HepG2 (cell line): ENCODE data around the gene EYA2. TPM values are rescaled to one million over a fixed set of nuclear protein-coding genes. Genes with fewer than 3 reads are reported as not detected.

Source experiments
- ATAC-seq: fragments of 200-7000 bp; cut with Tn5 transposase; 3 replicates; pipeline ENCODE4 v1.9.1; 2020; ENCODE audit warnings: mild to moderate bottlenecking, moderate library complexity
- BruUV-seq: library from RNA; stranded (reverse); fragments of 400-500 nt; replicated peaks from 2 replicates; lab custom pipeline; 2021; lab: Mats Ljungman, UMichigan
- CTCF ChIA-PET: fragments of 300-600 bp; formaldehyde crosslinking; extraction: SDS; loops from one replicate; lab custom pipeline; 2021; ENCODE audit warnings: low total read pairs, inconsistent platforms, low intra/inter-chr PET ratio; lab: Yijun Ruan, JAX
- POLR2A ChIA-PET: fragments of 350-600 bp; sonication (Branson Sonifier 250); formaldehyde crosslinking; loops from one replicate; lab custom pipeline; 2020; ENCODE audit warnings: antibody characterized with exemption, inconsistent platforms; lab: Yijun Ruan, JAX
- DNase-seq: peaks from one replicate; pipeline ENCODE4 v3.0.0-alpha.2; 2015; ENCODE audit warnings: low spot score
- FAIRE-seq: peaks from 3 replicates; lab custom pipeline; 2011; peaks lifted over from hg19 to GRCh38; lab: Jason Lieb, UNC
- H2AFZ ChIP-seq: one replicate; pipeline ENCODE4 v1.6.1; 2011; ENCODE audit warnings: low read length, inconsistent platforms
- H3K27ac ChIP-seq: fragments of 300-600 bp; 3 replicates; pipeline ENCODE4 v1.8.0; 2011; ENCODE audit warnings: mixed run types, mild to moderate bottlenecking, mixed read lengths, low read length, inconsistent platforms; ENCODE audit not compliant: insufficient read depth; ENCODE audit errors: extremely low read length
- H3K27me3 ChIP-seq, 2 experiments: fragments of 200-600 bp in 1 of 2; 2 replicates in 1 of 2; 3 replicates in 1 of 2; pipeline versions ENCODE4 v1.6.0 to v1.8.0; 2011; ENCODE audit warnings: low read length in 2 of 2, mild to moderate bottlenecking in 2 of 2, moderate library complexity in 2 of 2, inconsistent platforms in 1 of 2; ENCODE audit not compliant: insufficient read depth in 2 of 2, control insufficient read depth in 1 of 2
- H3K36me3 ChIP-seq, 2 experiments: fragments of 200-600 bp in 1 of 2; replicated peaks in 1 of 2; 2 replicates in 1 of 2; 3 replicates in 1 of 2; pipeline versions ENCODE4 v1.5.1 to v1.8.0; 2011; ENCODE audit warnings: low read length in 2 of 2, inconsistent platforms in 1 of 2; ENCODE audit not compliant: insufficient read depth in 2 of 2, control insufficient read depth in 1 of 2
- H3K4me1 ChIP-seq: 2 replicates; pipeline ENCODE4 v1.5.1; 2012; ENCODE audit warnings: low read length, inconsistent platforms; ENCODE audit not compliant: insufficient read depth
- H3K4me2 ChIP-seq: 2 replicates; pipeline ENCODE4 v1.6.0; 2011; ENCODE audit warnings: low read depth, low read length, inconsistent platforms
- H3K4me3 ChIP-seq, 3 experiments: fragments of 200-600 bp in 1 of 3; sonication (generic), shearing (Covaris generic) in 1 of 3; replicated peaks in 1 of 3; 2 replicates each; pipeline ENCODE4 v1.5.1; 2011 to 2016; ENCODE audit warnings: low read length in 3 of 3, inconsistent platforms in 2 of 3, low read depth in 2 of 3, mild to moderate bottlenecking in 2 of 3, control low read depth in 1 of 3, mixed read lengths in 1 of 3; ENCODE audit not compliant: insufficient read depth in 1 of 3
- H3K79me2 ChIP-seq: one replicate; pipeline ENCODE4 v1.6.1; 2011; ENCODE audit warnings: low read length, inconsistent platforms; ENCODE audit not compliant: insufficient read depth
- H3K9ac ChIP-seq: 2 replicates; pipeline ENCODE4 v1.6.0; 2011; ENCODE audit warnings: mild to moderate bottlenecking, low read depth, low read length, inconsistent platforms; ENCODE audit not compliant: insufficient read depth
- H3K9me3 ChIP-seq: 2 replicates; pipeline ENCODE4 v1.5.1; 2012; ENCODE audit warnings: mild to moderate bottlenecking, low read length
- H4K20me1 ChIP-seq: 2 replicates; pipeline ENCODE4 v1.6.0; 2011; ENCODE audit warnings: inconsistent platforms, mild to moderate bottlenecking, low read length, moderate library complexity; ENCODE audit not compliant: insufficient read depth
- RBAK ChIP-seq: sonication (generic); formaldehyde crosslinking; IDR thresholded peaks from 2 replicates; pipeline ENCODE4 v1.5.1; 2020; ENCODE audit warnings: mild to moderate bottlenecking, missing genetic modification reagents
- RFX5 ChIP-seq: IDR thresholded peaks from 2 replicates; pipeline ENCODE4 v1.6.1; 2011; ENCODE audit warnings: low read depth, low read length, improper control_type of control experiment
- SATB2 ChIP-seq: sonication (generic); formaldehyde crosslinking; IDR thresholded peaks from 2 replicates; pipeline ENCODE4 v1.5.0; 2020; ENCODE audit warnings: missing genetic modification reagents
- ZNF12 ChIP-seq: sonication (generic); formaldehyde crosslinking; IDR thresholded peaks from 2 replicates; pipeline ENCODE4 v1.5.0; 2020; ENCODE audit warnings: missing genetic modification reagents
- ZNF333 ChIP-seq: sonication (generic); formaldehyde crosslinking; IDR thresholded peaks from 2 replicates; pipeline ENCODE4 v1.4.0; 2020; ENCODE audit warnings: mild to moderate bottlenecking, missing genetic modification reagents, borderline replicate concordance
- ZNF44 ChIP-seq: sonication (generic); formaldehyde crosslinking; IDR thresholded peaks from 2 replicates; pipeline ENCODE4 v1.5.1; 2020; ENCODE audit warnings: mild to moderate bottlenecking, missing genetic modification reagents
- WGBS: methylation state at CpG from one replicate; pipeline ENCODE4 v1.1.6; 2017; ENCODE audit warnings: low lambda C conversion rate; 5-methylcytosine and 5-hydroxymethylcytosine counted together
- in situ Hi-C: cut with HindIII; loops from 2 replicates; pipeline ENCODE4 v1.10.0; 2017; ENCODE audit warnings: low pct_unique_long_range_greater_than_20kb; ENCODE audit not compliant: extremely low pct_ligation_motif_present
- intact Hi-C: fragments of 100-400 bp; cut with micrococcal nuclease; formaldehyde crosslinking; loops from one replicate; pipeline ENCODE4 v1.10.0; 2022; ENCODE audit not compliant: unreplicated experiment
- polyA plus RNA-seq, 8 experiments: library from polyadenylated mRNA; depleted of rRNA in 3 of 8; stranded (reverse) in 7 of 8; unstranded in 1 of 8; fragments of >200 nt; fragmentation: Illumina TruSeq in 4 of 8; extraction: Trizol in 4 of 8; gene quantifications; 2 replicates each; pipeline versions ENCODE4 v1.2.1 to v1.2.3, GENCODE V29; 2011 to 2016; ENCODE audit warnings: low read depth in 4 of 8, missing spikeins in 1 of 8, mixed read lengths in 1 of 8; ENCODE audit not compliant: insufficient read depth in 1 of 8
- total RNA-seq, 5 experiments: library from RNA; depleted of rRNA; stranded (reverse); fragments of >200 nt; fragmentation: Illumina TruSeq; extraction: Trizol; gene quantifications; 2 replicates each; pipeline ENCODE4 v1.2.3, GENCODE V29; 2016; ENCODE audit warnings: low read depth in 1 of 5
- TF ChIP-seq, protein P1 (sequence below): sonication (generic); formaldehyde crosslinking; IDR thresholded peaks from 2 replicates; pipeline ENCODE4 v1.5.0; 2020; ENCODE audit warnings: mild to moderate bottlenecking, missing genetic modification reagents

EYA2 gene
- total and polyA plus RNA-seq, 2 of the 13 experiments (the other 11 are each of a cell fraction or from before 2014, with no cell fraction given): not detected

DNA sequence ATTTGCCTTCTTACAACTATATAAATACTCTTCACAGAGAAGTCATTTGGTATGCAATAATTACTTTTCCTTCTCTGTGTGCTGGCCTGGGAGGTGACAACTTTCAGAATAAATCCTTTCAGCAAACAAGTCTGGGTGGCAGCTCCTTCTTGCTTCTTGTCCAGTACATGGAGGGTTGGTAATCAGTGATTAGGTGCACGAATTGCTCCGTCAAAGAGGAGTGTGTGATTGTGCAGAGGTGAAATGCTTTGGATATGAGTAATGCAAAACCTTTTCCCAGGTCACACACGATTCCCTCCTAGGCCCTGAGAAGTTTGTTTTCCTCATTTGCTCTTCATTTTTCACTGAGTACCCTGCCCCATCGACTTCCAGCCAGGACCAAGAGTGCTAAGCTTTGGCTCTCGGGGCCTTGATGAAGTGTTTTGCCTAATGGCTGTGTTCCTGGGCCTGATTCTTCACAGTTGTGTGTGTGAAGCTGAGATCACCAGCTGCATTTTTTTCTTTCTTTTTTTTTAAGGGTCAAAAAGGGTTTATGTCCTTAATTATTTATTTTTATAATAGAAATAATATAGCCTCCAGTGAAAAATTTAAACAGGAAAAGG lies 245.4 kb downstream of the EYA2 start:
- FAIRE-seq: no peak
- TF ChIP-seq ZNF333 (CRISPR knock-in tag) (no peak), ZNF44 (CRISPR knock-in tag) (0 out of 2 replicates have a peak, but pooled peaks have one; percentile 35), SATB2 (CRISPR knock-in tag) (no peak), RFX5 (no peak)
- WGBS: 0% methylated on average over 5 of the region's 5 CpGs
- in situ Hi-C loops (no loop called here), intact Hi-C loops (no loop called here)
- POLR2A ChIA-PET: no interaction called here
- peak; percentile 38 for DNase-seq
- Histone ChIP-seq H3K4me1 (peaks cover 4% of the 10 kb centered on the region), H2AFZ (no peak overlapping the region), H3K79me2 (no peaks in the 10 kb centered on the region), H3K9ac (no peak overlapping the region), H3K27ac (no peak overlapping the region), H4K20me1 (no peaks in the 10 kb centered on the region), H3K27me3 (no peaks in the 10 kb centered on the region), H3K4me3 (no peak overlapping the region), H3K36me3 (no peaks in the 10 kb centered on the region), H3K9me3 (0 out of 2 replicates have a peak, but pooled peaks cover 5% of the 10 kb centered on the region), H3K4me2 (no peak overlapping the region)
- CTCF ChIA-PET: no interaction called here
- no TSS peak for BruUV-seq
- ATAC-seq: no peak

DNA sequence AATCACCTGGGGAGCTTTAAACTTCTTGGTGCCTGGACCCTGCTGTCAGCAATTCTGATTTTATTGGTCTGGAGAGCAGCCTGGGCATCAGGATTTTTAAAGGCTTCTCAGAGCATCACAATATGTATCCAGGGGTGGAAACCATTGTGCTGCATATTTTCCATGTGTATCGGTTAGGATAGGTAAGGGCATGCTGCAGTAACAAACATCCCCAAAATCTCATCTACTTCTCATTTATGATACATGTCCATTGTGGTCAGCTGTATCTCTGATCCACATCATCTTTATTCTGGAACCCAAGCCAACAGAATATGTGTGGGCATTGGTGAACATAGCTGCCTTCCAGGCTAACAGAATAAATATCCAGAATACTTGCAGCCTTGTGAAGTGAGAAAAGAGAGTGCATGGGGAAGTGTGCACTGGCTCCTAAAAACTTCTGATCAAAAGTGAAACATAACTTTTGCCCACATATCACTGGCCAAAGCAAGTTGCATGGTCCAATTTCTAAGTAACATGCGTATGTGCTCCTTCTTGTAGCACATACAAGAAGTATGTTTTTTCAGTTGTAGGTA lies 246.8 kb downstream of the EYA2 start:
- no peak overlapping the region for H3K4me3 ChIP-seq
- FAIRE-seq (no peak), DNase-seq (no peak), ATAC-seq (no peak)
- CTCF ChIA-PET: no interaction called here
- no peaks in the 10 kb centered on the region for H3K36me3 ChIP-seq
- no peak overlapping the region for H3K27ac ChIP-seq
- intact Hi-C loops: no loop called here
- 78% methylated on average over 2 of the region's 2 CpGs for WGBS
- peaks cover 0 to 6% of the 10 kb centered on the region in 2 experiments; a peak in 1 of 5 replicates for H3K27me3 ChIP-seq
- no peak overlapping the region for H3K4me2 ChIP-seq
- BruUV-seq: no TSS peak
- POLR2A ChIA-PET: no interaction called here
- TF ChIP-seq ZNF12: peak; percentile 99
- TF ChIP-seq RBAK (CRISPR knock-in tag): peak; percentile 84
- TF ChIP-seq, protein P1, sequence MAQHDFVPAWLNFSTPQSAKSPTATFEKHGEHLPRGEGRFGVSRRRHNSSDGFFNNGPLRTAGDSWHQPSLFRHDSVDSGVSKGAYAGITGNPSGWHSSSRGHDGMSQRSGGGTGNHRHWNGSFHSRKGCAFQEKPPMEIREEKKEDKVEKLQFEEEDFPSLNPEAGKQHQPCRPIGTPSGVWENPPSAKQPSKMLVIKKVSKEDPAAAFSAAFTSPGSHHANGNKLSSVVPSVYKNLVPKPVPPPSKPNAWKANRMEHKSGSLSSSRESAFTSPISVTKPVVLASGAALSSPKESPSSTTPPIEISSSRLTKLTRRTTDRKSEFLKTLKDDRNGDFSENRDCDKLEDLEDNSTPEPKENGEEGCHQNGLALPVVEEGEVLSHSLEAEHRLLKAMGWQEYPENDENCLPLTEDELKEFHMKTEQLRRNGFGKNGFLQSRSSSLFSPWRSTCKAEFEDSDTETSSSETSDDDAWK (CRISPR knock-in tag): no peak
- H3K9me3 ChIP-seq: 0 out of 2 replicates have a peak, but pooled peaks cover 5% of the 10 kb centered on the region
- in situ Hi-C loops: no loop called here
- H4K20me1 ChIP-seq: no peaks in the 10 kb centered on the region
- H3K4me1 ChIP-seq: peaks cover 15% of the 10 kb centered on the region
- no peaks in the 10 kb centered on the region for H3K79me2 ChIP-seq
- H2AFZ ChIP-seq: no peak overlapping the region
- H3K9ac ChIP-seq: no peak overlapping the region
